ENCODE results near the gene PBRM1.
"Not testable (repeated sequence)": the region's sequence is repeated elsewhere in the genome, so short reads cannot be mapped to it uniquely, and the experiment has no call there.

Gene PBRM1

GRCh38 chr3:52685709-52686691 lies at the start of gene PBRM1, which contains the start of gene GNL3:
PBRM1 (minus strand) TSS chr3:52685913.
GNL3 (plus strand) TSS chr3:52686032; CDS start chr3:52686093, 61 bp downstream.
- peak; percentile 91 for DNase-seq (ENCODE audit: low read depth)

- DNase-seq (ENCODE audit: low read depth): no peak
These were observed 47.7 kb upstream of the PBRM1 start for GRCh38 chr3:52733256-52733891.

DNA sequence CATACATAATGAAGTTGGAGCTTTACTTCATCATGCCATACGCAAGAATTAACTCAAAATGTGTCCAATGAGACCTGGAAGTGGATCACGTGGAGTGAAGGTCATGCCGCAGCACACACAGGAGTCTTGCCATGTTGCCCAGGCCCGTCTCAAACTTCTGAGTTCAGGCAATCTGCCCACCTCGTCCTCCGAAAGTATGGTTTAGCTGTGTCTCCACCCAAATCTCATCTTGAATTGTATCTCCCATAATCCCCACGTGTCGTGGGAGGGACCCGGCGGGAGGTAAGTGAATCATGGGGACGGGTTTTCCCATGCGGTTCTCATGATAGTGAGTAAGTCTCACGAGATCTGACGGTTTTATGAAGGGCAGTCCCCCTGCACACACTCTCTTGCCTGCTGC lies 45.9 kb upstream of the PBRM1 start:
- DNase-seq (ENCODE audit: low read depth): no peak

- DNase-seq (ENCODE audit: low read depth): no peak
These were observed 45.0 kb upstream of the PBRM1 start for GRCh38 chr3:52730681-52731080.

DNA sequence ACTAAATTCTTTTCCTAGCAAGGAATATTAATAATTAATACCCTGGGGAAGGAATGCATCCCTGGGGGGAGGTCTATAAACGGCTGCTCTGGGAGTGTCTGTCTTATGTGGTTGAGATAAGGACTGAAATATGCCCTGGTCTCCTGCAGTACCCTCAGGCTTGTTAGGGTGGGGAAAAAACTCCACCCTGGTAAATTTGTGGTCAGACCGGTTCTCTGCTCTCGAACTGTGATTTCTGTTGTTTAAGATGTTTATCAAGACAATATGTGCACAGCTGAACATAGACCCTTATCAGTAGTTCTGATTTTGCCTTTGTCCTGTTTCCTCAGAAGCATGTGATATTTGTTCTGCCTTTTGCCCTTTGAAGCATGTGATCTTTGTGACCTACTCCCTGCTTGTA lies 43.0 kb upstream of the PBRM1 start:
- not testable (repeated sequence) for DNase-seq (ENCODE audit: low read depth)

GRCh38 chr3:52724511-52724910 lies 38.8 kb upstream of the PBRM1 start:
- DNase-seq (ENCODE audit: low read depth): no peak

GRCh38 chr3:52723935-52724334 lies 38.2 kb upstream of the PBRM1 start:
- no peak for DNase-seq (ENCODE audit: low read depth)

GRCh38 chr3:52722491-52722890 lies 36.8 kb upstream of the PBRM1 start:
- no peak for DNase-seq (ENCODE audit: low read depth)

- DNase-seq (ENCODE audit: low read depth): no peak
These were observed 36.0 kb upstream of the PBRM1 start for GRCh38 chr3:52721730-52722008.

- no peak for DNase-seq (ENCODE audit: low read depth)
These were observed 35.5 kb upstream of the PBRM1 start for GRCh38 chr3:52721002-52721729.

DNA sequence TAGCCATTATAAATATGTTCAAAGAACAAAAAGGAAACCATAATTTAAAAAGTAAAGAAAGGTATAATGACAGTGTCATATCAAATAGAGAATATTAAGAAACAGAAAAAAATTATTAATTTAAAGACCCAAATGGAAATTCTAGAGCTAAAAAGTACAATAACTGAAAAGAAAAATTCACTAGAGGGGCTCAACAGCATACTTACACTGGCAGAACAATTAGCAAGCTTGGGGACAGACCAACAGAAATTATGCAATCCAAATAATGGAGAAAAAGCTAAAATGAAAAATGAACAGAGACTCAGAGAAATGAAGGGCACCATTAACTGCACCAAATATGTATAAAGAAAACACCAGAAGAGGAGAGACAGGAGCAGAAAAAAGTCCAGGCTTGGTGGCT lies 33.9 kb upstream of the PBRM1 start:
- no peak for DNase-seq (ENCODE audit: low read depth)

- DNase-seq (ENCODE audit: low read depth): no peak
These were observed 30.1 kb upstream of the PBRM1 start for GRCh38 chr3:52715714-52716305.

GRCh38 chr3:52714335-52715302 lies 28.9 kb upstream of the PBRM1 start:
- no peak for DNase-seq (ENCODE audit: low read depth)

GRCh38 chr3:52712291-52713212 lies 26.8 kb upstream of the PBRM1 start:
- no peak for DNase-seq (ENCODE audit: low read depth)

DNA sequence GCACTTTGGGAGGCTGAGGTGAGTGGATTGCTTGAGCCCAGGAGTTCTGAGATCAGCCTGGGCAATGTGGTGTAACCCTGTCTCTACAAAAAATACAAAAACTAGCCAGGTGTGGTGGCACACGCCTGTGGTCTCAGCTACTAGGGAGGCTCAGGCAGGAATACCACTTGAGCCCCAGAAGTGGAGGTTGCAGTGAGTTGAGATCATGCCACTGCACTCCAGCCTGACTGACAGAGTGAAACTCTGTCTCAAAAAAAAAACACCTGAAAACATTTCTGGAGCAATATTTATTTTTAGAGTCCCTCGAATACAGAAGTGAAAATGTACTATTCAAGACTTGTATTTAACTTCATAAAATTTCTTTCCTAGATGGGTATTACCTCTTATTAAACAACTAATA lies 24.8 kb upstream of the PBRM1 start:
- no peak for DNase-seq (ENCODE audit: low read depth)

DNA sequence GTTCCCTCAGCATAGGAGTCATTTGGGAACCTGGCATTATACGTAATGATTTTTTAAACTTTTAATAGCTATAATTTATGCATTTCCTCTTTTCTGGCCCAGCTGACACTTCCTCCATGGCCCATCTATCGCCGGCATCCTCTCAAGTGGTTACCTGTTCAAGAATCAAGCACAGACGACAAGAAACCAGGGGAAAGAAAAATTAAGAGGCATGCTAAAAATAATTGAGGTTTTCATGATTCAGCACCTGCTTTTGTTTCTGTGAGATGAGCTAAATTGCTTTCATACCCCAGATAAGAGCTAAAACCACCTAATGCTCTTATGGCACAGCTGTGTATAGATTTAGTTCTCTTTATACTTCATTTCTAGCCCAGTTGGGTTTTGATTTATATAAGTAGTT lies 21.9 kb upstream of the PBRM1 start:
- no peak for DNase-seq (ENCODE audit: low read depth)

DNA sequence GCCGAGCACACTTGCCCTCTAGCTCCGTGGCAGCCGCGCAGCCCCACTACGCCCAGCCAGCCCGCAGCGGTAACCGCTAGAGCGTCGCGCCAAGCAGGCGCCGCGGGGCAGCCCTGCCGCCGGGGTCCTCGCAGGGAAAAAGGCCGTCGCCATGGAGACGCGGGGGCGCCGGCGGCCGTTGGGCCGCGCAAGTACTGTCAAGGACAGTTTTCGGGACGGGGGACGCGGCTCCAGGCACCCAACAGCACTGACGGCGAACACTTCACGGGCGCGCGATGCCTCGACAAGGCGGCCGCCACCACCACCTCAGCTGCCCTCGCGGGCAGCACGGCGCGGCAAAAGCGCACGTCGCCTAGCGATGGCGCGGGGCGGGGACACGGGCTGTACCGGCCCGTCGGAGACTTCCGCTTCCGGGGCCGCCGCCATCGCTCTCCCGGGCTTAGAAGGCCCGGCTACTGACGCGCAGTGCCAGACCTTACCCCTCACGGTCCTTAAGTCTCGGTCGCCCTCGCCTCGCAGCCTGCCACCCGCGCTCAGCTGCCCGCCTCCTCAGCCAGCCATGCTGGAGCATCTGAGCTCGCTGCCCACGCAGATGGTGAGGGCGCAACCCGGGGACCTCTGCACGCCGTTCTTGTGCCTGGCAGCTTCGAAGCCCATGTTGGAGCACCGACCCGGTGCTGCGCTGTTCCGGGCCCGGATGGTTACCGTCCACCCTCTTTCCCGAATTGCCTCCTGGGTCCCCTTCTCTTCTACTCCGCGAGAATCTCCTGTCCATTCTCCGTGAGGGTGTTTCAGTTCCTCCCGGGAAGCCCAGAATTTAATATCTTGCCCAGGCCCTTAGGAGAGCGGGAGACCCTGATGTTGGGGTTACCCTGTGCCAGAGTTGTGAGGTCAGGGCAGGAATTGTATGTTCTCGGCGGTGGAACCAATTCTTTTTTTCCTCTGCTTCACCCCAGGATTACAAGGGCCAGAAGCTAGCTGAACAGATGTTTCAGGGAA lies 20.3 kb upstream of the PBRM1 start, which contains the start of the genes GLT8D1 and SPCS1:
GLT8D1 (minus strand) TSS at position 104 of the 999 bp plus-strand sequence. CDS start 5,331 bp downstream, outside the sequence.
SPCS1 (plus strand) TSS at position 419 of the 999 bp plus-strand sequence; CDS start at position 560, 141 bp downstream.
- peak; percentile 80 for DNase-seq (ENCODE audit: low read depth)

DNA sequence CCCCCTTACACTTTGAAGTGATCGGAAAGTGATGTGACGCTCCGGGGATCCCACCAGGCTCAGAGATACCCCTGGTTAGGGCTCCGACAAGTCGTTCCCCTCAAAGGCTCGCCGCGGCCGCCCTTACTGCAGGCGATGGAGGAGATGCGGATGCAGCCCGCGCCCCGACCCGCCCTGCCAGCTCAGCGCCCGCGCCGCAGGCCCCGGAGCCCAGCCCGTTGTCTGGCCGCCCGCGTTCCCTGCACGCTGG lies 19.6 kb upstream of the PBRM1 start:
- no peak for DNase-seq (ENCODE audit: low read depth)

Measured in activated T-cell treated with anti-CD3 and anti-CD28 coated beads for 24 hours (primary cell).